Amniotic stem cell (primary cell): ENCODE data around the gene ZNF608.

Experiments used
- DNase-seq: peaks from one replicate; lab custom pipeline; 2025; lab: John Stamatoyannopoulos, UW

ZNF608 gene

GRCh38 chr5:124752854-124753720, 6.6 kb upstream of the ZNF608 start:
- DNase-seq = no peak

GRCh38 chr5:124751031-124751430, 4.6 kb upstream of the ZNF608 start:
- DNase-seq = no peak

GRCh38 chr5:124748687-124749594, 2.5 kb upstream of the ZNF608 start:
- DNase-seq = peak; percentile 51

- no peak for DNase-seq
Observed at GRCh38 chr5:124747791-124748686, 1.6 kb upstream of the ZNF608 start.

GRCh38 chr5:124746916-124747790, 714 bp upstream of the ZNF608 start:
- no peak for DNase-seq

- no peak for DNase-seq
Observed at GRCh38 chr5:124745007-124745927, 1.2 kb downstream of the ZNF608 start.

GRCh38 chr5:124744170-124744971, 2.1 kb downstream of the ZNF608 start:
- DNase-seq = no peak

- no peak for DNase-seq
Observed at GRCh38 chr5:124743602-124744169, 2.8 kb downstream of the ZNF608 start.

GRCh38 chr5:124742983-124743601, 3.3 kb downstream of the ZNF608 start:
- DNase-seq = no peak

GRCh38 chr5:124742521-124742920, 3.9 kb downstream of the ZNF608 start:
- no peak for DNase-seq

GRCh38 chr5:124741711-124742496, 4.5 kb downstream of the ZNF608 start:
- DNase-seq = no peak

- DNase-seq = no peak
Observed at GRCh38 chr5:124740991-124741583, 5.4 kb downstream of the ZNF608 start.

- DNase-seq = no peak
Observed at GRCh38 chr5:124740071-124740470, 6.4 kb downstream of the ZNF608 start.

- no peak for DNase-seq
Observed at GRCh38 chr5:124739634-124740025, 6.8 kb downstream of the ZNF608 start.

GRCh38 chr5:124738681-124739633, 7.5 kb downstream of the ZNF608 start:
- no peak for DNase-seq

- DNase-seq = no peak
Observed at GRCh38 chr5:124737651-124738050, 8.8 kb downstream of the ZNF608 start.
